ENCODE results near the gene MAMSTR.
A peak's percentile ranks its signal among the peaks of the same experiment; 100 is the strongest.
"Not testable (repeated sequence)": the region's sequence is repeated elsewhere in the genome, so short reads cannot be mapped to it uniquely, and the experiment has no call there.

Gene MAMSTR

GRCh38 chr19:48719263-48720171 lies at the start of gene MAMSTR:
MAMSTR (minus strand) TSS chr19:48719725; CDS start chr19:48719031, 694 bp downstream.
- DNase-seq (ENCODE audit: low read depth in 2 of 2), result no peak

- DNase-seq (ENCODE audit: low read depth in 2 of 2), result no peak
These were observed 49.6 kb upstream of the MAMSTR start for GRCh38 chr19:48768994-48769713.

GRCh38 chr19:48768171-48768753 lies 48.7 kb upstream of the MAMSTR start:
- DNase-seq (ENCODE audit: low read depth in 2 of 2), result not testable (repeated sequence)

GRCh38 chr19:48765816-48766215 lies 46.3 kb upstream of the MAMSTR start:
- not testable (repeated sequence) for DNase-seq (ENCODE audit: low read depth in 2 of 2)

- no peak for DNase-seq (ENCODE audit: low read depth in 2 of 2)
These were observed 41.1 kb upstream of the MAMSTR start for GRCh38 chr19:48760504-48761205.

GRCh38 chr19:48757741-48758144 lies 38.2 kb upstream of the MAMSTR start:
- DNase-seq (ENCODE audit: low read depth in 2 of 2), result no peak

GRCh38 chr19:48757089-48757675 lies 37.7 kb upstream of the MAMSTR start:
- no peak for DNase-seq (ENCODE audit: low read depth in 2 of 2)

- DNase-seq (ENCODE audit: low read depth in 2 of 2), result no peak
These were observed 37.2 kb upstream of the MAMSTR start for GRCh38 chr19:48756686-48757085.

- no peak for DNase-seq (ENCODE audit: low read depth in 2 of 2)
These were observed 36.7 kb upstream of the MAMSTR start for GRCh38 chr19:48756212-48756611.

GRCh38 chr19:48755787-48756186 lies 36.3 kb upstream of the MAMSTR start:
- DNase-seq (ENCODE audit: low read depth in 2 of 2), result no peak

- DNase-seq (ENCODE audit: low read depth in 2 of 2), result no peak
These were observed 35.6 kb upstream of the MAMSTR start, which contains the start of gene FGF21 for GRCh38 chr19:48755084-48755641. FGF21 (plus strand) TSS chr19:48755524; CDS start chr19:48756237, 713 bp downstream.

GRCh38 chr19:48752496-48753365 lies 33.2 kb upstream of the MAMSTR start, which contains the start of gene FUT1:
FUT1 (minus strand) TSS chr19:48752641; CDS start chr19:48751281, 1,360 bp downstream.
- no peak for DNase-seq (ENCODE audit: low read depth in 2 of 2)

- DNase-seq (ENCODE audit: low read depth in 2 of 2), result no peak
These were observed 32.4 kb upstream of the MAMSTR start for GRCh38 chr19:48751845-48752495.

- no peak for DNase-seq (ENCODE audit: low read depth in 2 of 2)
These were observed 31.4 kb upstream of the MAMSTR start for GRCh38 chr19:48750771-48751504.

- no peak for DNase-seq (ENCODE audit: low read depth in 2 of 2)
These were observed 30.8 kb upstream of the MAMSTR start for GRCh38 chr19:48750351-48750750.

- DNase-seq (ENCODE audit: low read depth in 2 of 2), result no peak
These were observed 30.2 kb upstream of the MAMSTR start for GRCh38 chr19:48749571-48750198.

- peak in 1 of 2 donors; percentile 45 for DNase-seq (ENCODE audit: low read depth in 2 of 2)
These were observed 27.4 kb upstream of the MAMSTR start, which contains the start of gene IZUMO1 for GRCh38 chr19:48746738-48747575. IZUMO1 (minus strand) TSS chr19:48746909; CDS start chr19:48745859, 1,050 bp downstream.

Measured in stimulated activated CD8-positive, alpha-beta memory T cell treated with anti-CD3 and anti-CD28 coated beads, Interleukin-15, amount 100 ng/mL, for 48 hours (primary cell).